HFFc6 (cell line): Measurements from ENCODE around the gene PIK3R2. TPM values are rescaled to one million over a fixed set of nuclear protein-coding genes. Genes with fewer than 3 reads are reported as not detected.

Experiments used
- DNase-seq: peaks from one replicate; pipeline ENCODE4 v3.0.0-alpha.2; 2018
- H3K27ac Mint-ChIP-seq: 2 replicates; pipeline ENCODE4 v1.8.0; 2020; ENCODE audit warnings: mild to moderate bottlenecking, mixed read lengths
- H3K27me3 Mint-ChIP-seq: 2 replicates; pipeline ENCODE4 v1.8.0; 2021; ENCODE audit warnings: mild to moderate bottlenecking, moderate library complexity, mixed read lengths; ENCODE audit not compliant: insufficient read depth
- H3K36me3 Mint-ChIP-seq: 2 replicates; pipeline ENCODE4 v1.8.0; 2021; ENCODE audit warnings: low read depth, mixed read lengths
- H3K4me1 Mint-ChIP-seq: 2 replicates; pipeline ENCODE4 v1.8.0; 2020; ENCODE audit warnings: low read depth, mixed read lengths
- H3K4me3 Mint-ChIP-seq: 2 replicates; pipeline ENCODE4 v1.8.0; 2020; ENCODE audit warnings: mild to moderate bottlenecking, moderate library complexity, mixed read lengths
- H3K9me3 Mint-ChIP-seq: 2 replicates; pipeline ENCODE4 v1.8.0; 2020; ENCODE audit warnings: mild to moderate bottlenecking, mixed read lengths
- total RNA-seq, 6 experiments: library from RNA; stranded (reverse); fragmentation: NEBNext Ultra II Directional; extraction: Animal tissue kit (Norgen Biotek cat#: 25700); gene quantifications; 2 replicates in 1 of 6; 3 replicates in 5 of 6; pipeline ENCODE4 v1.2.3, GENCODE V29; 2021
- TF ChIP-seq, protein P1 (sequence below): fragments of 200-600 bp; sonication (generic); IDR thresholded peaks from 2 replicates; pipeline ENCODE4 v1.5.0; 2021; ENCODE audit warnings: antibody characterized with exemption, mild to moderate bottlenecking

The PIK3R2 gene
- total RNA-seq, 6 experiments from 2014 or later, result 51.9 to 66.1 (median 56.0) TPM

DNA sequence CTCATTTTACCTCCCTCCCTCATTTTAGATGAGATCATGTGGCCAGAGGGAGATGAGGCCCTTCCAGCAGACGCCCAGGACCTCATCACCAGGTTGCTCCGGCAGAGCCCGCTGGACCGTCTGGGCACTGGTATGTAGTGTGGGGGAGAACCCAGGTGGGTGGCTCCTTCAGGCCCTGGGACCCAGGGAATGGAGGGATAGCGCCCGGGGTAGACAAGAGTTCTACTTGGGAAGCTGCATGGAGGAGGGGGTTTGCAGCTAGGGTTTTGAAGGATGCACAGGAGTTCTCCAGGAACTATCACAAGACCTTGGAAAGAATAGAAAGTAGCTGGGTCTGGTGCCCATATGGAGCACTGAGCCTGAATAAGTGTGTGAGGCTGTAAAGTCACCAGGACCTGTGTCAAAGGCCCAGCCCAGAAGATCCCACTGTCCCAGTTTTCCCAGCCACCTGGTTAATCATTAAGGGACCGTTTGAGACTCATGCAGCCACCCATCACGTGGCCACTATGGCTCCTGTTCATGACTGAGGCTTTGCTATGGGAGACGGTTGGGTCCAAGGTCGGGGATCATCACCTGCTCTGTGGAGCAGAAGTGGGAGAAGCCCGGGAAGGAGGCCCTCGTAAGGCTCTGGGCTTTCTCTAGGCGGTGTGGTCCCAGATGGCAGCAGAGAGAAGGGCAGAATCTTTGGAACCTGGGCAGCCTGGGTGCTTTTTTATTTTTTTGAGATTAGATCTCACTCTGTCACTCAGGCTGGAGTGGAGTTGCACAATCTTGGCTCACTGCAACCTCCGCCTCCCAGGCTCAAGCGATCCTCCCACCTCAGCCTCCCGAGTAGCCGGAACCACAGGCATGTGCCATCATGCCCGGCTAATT lies 17.0 kb upstream of the PIK3R2 start:
- Mint-ChIP-seq H3K4me3 (no peak overlapping the region), H3K27ac (no peak overlapping the region), H3K9me3 (no peaks in the 10 kb centered on the region), H3K36me3 (peaks cover 29% of the 10 kb centered on the region), H3K4me1 (no peaks in the 10 kb centered on the region), H3K27me3 (no peaks in the 10 kb centered on the region; the same call in 1 of the 2 replicates)
- TF ChIP-seq, protein P1, sequence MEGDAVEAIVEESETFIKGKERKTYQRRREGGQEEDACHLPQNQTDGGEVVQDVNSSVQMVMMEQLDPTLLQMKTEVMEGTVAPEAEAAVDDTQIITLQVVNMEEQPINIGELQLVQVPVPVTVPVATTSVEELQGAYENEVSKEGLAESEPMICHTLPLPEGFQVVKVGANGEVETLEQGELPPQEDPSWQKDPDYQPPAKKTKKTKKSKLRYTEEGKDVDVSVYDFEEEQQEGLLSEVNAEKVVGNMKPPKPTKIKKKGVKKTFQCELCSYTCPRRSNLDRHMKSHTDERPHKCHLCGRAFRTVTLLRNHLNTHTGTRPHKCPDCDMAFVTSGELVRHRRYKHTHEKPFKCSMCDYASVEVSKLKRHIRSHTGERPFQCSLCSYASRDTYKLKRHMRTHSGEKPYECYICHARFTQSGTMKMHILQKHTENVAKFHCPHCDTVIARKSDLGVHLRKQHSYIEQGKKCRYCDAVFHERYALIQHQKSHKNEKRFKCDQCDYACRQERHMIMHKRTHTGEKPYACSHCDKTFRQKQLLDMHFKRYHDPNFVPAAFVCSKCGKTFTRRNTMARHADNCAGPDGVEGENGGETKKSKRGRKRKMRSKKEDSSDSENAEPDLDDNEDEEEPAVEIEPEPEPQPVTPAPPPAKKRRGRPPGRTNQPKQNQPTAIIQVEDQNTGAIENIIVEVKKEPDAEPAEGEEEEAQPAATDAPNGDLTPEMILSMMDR, result no peak
- DNase-seq, result no peak

DNA sequence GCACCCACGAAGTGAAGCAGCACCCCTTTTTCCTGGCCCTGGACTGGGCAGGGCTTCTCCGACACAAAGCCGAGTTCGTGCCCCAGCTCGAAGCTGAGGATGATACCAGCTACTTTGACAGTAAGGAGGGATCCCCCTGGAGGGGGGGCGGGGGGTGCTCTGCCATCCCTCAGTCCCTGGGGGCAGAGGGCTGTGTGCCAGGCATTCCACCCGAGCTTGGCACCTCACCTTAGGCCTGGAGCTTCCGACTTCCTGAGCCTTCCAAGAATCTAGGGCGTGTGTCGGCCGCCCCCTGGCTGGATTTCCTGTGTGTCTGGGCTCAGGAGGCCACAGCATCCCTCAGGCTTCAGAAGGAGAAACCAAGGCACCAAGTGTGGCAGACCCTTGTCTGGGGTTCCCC lies 15.7 kb upstream of the PIK3R2 start:
- Mint-ChIP-seq H3K4me1 (no peaks in the 10 kb centered on the region), H3K9me3 (no peaks in the 10 kb centered on the region), H3K36me3 (peaks cover 28% of the 10 kb centered on the region), H3K4me3 (no peak overlapping the region), H3K27ac (no peak overlapping the region), H3K27me3 (peaks cover 2% of the 10 kb centered on the region; the same call in 1 of the 2 replicates)
- TF ChIP-seq, protein P1, result no peak
- no peak for DNase-seq

DNA sequence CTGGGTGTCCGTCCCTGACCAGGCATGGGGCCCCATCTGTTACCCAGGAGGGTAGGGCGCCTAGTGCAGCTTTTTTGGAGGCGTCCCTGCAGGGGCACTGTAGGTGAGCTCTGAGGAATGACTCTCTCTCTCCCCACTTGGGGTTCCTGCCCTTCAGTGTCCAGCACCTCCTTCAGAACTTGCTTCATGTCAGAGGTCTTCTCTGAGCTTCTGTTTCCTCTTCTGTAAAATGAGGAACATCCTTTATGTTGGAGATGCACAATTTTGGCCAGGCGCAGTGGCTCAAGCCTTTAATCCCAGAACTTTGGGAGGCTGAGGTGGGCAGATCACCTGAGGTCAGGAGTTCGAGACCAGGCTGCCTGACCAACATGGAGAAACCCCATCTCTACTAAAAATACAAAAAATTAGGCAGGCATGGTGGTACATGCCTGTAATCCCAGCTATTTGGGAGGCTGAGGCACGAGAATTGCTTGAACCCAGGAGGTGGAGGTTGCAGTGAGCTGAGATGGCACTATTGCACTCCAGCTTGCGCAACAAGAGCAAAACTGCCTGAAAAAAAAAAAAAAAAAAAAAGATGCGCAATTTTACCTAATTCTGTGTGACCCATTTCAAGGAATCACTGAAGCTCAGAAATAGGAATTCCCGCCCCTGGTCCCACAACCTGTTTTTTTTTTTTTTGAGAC lies 15.2 kb upstream of the PIK3R2 start:
- no peaks in the 10 kb centered on the region for H3K4me1 Mint-ChIP-seq
- no peak overlapping the region for H3K27ac Mint-ChIP-seq
- H3K4me3 Mint-ChIP-seq, result no peak overlapping the region
- DNase-seq, result no peak
- H3K9me3 Mint-ChIP-seq, result no peaks in the 10 kb centered on the region
- TF ChIP-seq, protein P1, result no peak
- peaks cover 2% of the 10 kb centered on the region; the same call in 1 of the 2 replicates for H3K27me3 Mint-ChIP-seq
- peaks cover 26% of the 10 kb centered on the region for H3K36me3 Mint-ChIP-seq

DNA sequence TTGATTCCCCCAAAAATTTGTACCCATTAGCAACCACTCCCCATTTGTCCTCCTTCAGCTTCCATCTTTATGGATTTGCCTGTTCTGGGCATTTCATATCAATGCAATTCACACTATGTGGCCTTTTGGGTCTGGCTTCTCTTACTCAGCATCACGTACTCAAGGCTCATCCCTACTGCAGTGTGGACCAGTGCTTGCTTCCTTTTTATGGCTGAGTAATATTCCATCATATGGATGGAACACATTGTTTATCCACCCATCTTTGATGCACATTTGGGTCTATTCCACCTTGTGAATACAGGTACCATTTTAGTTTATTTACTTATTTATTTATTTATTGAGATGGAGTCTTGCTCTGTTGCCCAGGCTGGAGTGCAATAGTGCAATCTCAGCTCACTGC lies 12.5 kb upstream of the PIK3R2 start:
- H3K27me3 Mint-ChIP-seq, result peaks cover 2% of the 10 kb centered on the region; the same call in 1 of the 2 replicates
- no peak for DNase-seq
- H3K36me3 Mint-ChIP-seq, result peaks cover 30% of the 10 kb centered on the region
- TF ChIP-seq, protein P1, result no peak
- H3K27ac Mint-ChIP-seq, result no peak overlapping the region
- no peak overlapping the region for H3K4me3 Mint-ChIP-seq
- no peaks in the 10 kb centered on the region for H3K9me3 Mint-ChIP-seq
- no peaks in the 10 kb centered on the region for H3K4me1 Mint-ChIP-seq

- no peak overlapping the region for H3K4me3 Mint-ChIP-seq
- H3K36me3 Mint-ChIP-seq, result peaks cover 26% of the 10 kb centered on the region
- H3K27ac Mint-ChIP-seq, result no peak overlapping the region
- no peaks in the 10 kb centered on the region for H3K4me1 Mint-ChIP-seq
- DNase-seq, result no peak
- no peaks in the 10 kb centered on the region for H3K9me3 Mint-ChIP-seq
- peaks cover 2% of the 10 kb centered on the region; the same call in 1 of the 2 replicates for H3K27me3 Mint-ChIP-seq
- TF ChIP-seq, protein P1, result no peak
Measured at GRCh38 chr19:18141031-18141430, 11.9 kb upstream of the PIK3R2 start.
